CD4-positive, alpha-beta T cell treated with Interleukin-15 for 1 hour (primary cell): ENCODE measurements around the gene TBXAS1.

Experiments used
- DNase-seq: peaks from one replicate; pipeline ENCODE4 v3.0.0-alpha.2; 2020

The TBXAS1 gene

GRCh38 chr7:139987691-139988516, 158.8 kb downstream of the TBXAS1 start:
- no peak for DNase-seq

- DNase-seq, result no peak
Measured at GRCh38 chr7:139989366-139990141, 160.5 kb downstream of the TBXAS1 start.

- no peak for DNase-seq
Measured at GRCh38 chr7:139990142-139990535, 161.1 kb downstream of the TBXAS1 start.

GRCh38 chr7:139990571-139991268, 161.7 kb downstream of the TBXAS1 start:
- DNase-seq, result no peak

GRCh38 chr7:139991269-139991666, 162.2 kb downstream of the TBXAS1 start:
- no peak for DNase-seq

GRCh38 chr7:139991911-139992310, 162.8 kb downstream of the TBXAS1 start:
- DNase-seq, result no peak

GRCh38 chr7:139992353-139993044, 163.4 kb downstream of the TBXAS1 start:
- DNase-seq, result no peak

- no peak for DNase-seq
Measured at GRCh38 chr7:139993169-139993568, 164.1 kb downstream of the TBXAS1 start.

GRCh38 chr7:139993592-139993991, 164.5 kb downstream of the TBXAS1 start:
- DNase-seq, result no peak

GRCh38 chr7:139994356-139994755, 165.3 kb downstream of the TBXAS1 start:
- DNase-seq, result no peak

GRCh38 chr7:139995017-139995915, 166.2 kb downstream of the TBXAS1 start:
- no peak for DNase-seq

GRCh38 chr7:139998572-139998971, 169.5 kb downstream of the TBXAS1 start:
- DNase-seq, result no peak

- no peak for DNase-seq
Measured at GRCh38 chr7:139999516-139999915, 170.5 kb downstream of the TBXAS1 start.

- DNase-seq, result no peak
Measured at GRCh38 chr7:140000666-140001268, 171.7 kb downstream of the TBXAS1 start.

- no peak for DNase-seq
Measured at GRCh38 chr7:140003913-140004382, 174.9 kb downstream of the TBXAS1 start.

- DNase-seq, result no peak
Measured at GRCh38 chr7:140004672-140005071, 175.6 kb downstream of the TBXAS1 start.

GRCh38 chr7:140005341-140005740, 176.3 kb downstream of the TBXAS1 start:
- DNase-seq, result no peak

- DNase-seq, result no peak
Measured at GRCh38 chr7:140005754-140006503, 176.9 kb downstream of the TBXAS1 start.

GRCh38 chr7:140006600-140006999, 177.5 kb downstream of the TBXAS1 start:
- no peak for DNase-seq

- no peak for DNase-seq
Measured at GRCh38 chr7:140007051-140007690, 178.1 kb downstream of the TBXAS1 start.
